HG02798 (cell line): ENCODE data around the gene CD5L.
A peak's percentile ranks its signal among the peaks of the same experiment; 100 is the strongest.

Source experiments
- ATAC-seq: cut with Tn5 transposase; IDR thresholded peaks from one replicate; pipeline ENCODE4 v1.9.1; 2021; ENCODE audit warnings: mild to moderate bottlenecking; ENCODE audit not compliant: unreplicated experiment, poor library complexity

CD5L gene

GRCh38 chr1:157819215-157819614, 22.4 kb downstream of the CD5L start:
- no peak for ATAC-seq

DNA sequence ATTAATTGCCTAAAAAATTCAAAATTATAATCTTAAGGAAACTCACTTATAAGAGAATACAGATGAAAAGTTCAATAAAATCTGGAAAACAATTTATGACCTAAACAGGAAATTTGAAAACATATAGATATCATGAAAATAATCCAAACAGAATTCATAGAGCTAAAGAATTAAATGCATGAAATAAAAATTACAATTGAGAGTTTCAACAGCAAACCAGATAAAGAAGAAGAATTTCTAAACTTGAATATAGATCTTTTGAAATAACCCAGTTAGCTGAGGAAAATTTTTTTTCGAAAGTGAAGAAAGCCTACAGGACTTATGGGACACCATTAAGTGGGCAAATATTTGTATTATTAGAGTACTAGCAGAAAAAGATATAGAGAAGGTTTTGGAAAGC, 28.3 kb downstream of the CD5L start:
- no peak for ATAC-seq

- peak; percentile 88 for ATAC-seq
Observed at GRCh38 chr1:157806431-157807149, 35.0 kb downstream of the CD5L start.

- ATAC-seq = no peak
Observed at GRCh38 chr1:157803851-157804250, 37.8 kb downstream of the CD5L start.

- ATAC-seq = no peak
Observed at GRCh38 chr1:157799996-157800395, 41.6 kb downstream of the CD5L start.

DNA sequence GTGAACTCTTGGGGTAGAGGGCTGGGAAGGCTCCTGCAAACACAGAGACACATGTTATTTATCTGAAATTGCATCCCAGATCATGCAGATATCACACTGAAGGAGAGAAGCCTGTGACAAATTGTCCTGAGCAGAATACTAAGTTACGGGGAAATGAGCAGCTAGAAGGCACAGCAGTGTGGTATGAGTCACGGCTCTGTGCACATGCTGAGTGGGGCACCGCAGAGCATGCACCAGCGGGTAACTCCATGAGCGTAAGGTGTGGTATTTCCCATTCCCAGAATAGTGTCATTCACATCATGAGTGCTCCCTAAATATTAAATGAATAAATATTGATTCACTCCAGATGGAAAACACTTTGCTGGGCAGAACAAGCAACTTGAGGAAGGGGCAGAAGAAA, 43.4 kb downstream of the CD5L start:
- ATAC-seq = no peak

GRCh38 chr1:157785248-157785647, 56.4 kb downstream of the CD5L start:
- ATAC-seq = no peak

DNA sequence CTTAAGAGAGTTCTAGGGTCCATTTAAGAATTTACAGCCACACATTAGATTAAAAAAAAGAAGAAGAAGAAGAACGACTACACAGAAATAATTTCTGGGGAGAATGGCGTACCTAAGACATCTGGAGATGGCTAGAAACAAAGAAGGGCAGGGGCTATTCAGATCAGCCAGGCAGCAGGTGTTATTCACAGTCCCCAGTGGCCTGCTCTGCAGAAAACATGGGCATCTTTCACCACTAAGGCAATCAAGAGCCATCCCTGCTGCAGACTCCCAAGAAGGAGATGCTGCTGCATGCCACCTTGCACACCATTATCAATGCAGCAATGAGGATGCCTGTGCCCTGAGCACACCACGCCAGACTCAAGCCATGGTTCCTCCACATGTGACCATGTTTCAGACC, 56.8 kb downstream of the CD5L start:
- no peak for ATAC-seq

- ATAC-seq = no peak
Observed at GRCh38 chr1:157782931-157783330, 58.7 kb downstream of the CD5L start.

DNA sequence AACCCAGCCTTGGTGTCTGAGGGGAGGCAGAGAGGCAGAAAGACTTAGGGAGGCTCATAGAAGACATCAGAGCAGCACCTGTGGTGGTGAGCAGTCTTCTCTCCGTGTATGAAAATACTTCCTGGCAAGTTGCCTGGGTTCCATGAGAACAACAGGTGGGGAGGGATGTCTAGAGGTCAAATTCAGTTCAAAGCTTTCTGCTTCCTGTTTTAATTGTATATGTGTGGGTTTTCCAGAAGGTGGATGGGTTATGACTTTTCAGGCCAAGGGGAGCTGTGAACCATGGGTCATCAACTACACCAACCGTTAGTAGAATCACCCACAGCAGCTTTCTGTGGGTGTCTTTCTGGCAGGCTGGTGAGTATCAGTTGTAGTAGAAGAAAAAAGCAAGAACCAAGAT, 60.6 kb downstream of the CD5L start:
- ATAC-seq = peak; percentile 66
